Suprapubic skin (tissue), 4 donors: ENCODE data around the gene AGAP1.

Source experiments
- CTCF ChIP-seq, 2 donors: fragments of 200-600 bp in 1 of 2; fragments of 450-650 bp in 1 of 2; sonication (generic) in 1 of 2; IDR thresholded peaks; one replicate each; pipeline ENCODE4 v1.5.1; 2016 to 2019; ENCODE audit warnings: antibody characterized with exemption in 2 of 2, mild to moderate bottlenecking in 1 of 2, moderate library complexity in 1 of 2
- EP300 ChIP-seq: sonication (generic); formaldehyde crosslinking; IDR thresholded peaks from one replicate; pipeline ENCODE4 v1.6.1; 2017; ENCODE audit warnings: antibody characterized with exemption
- POLR2A ChIP-seq, 2 donors: fragments of 450-650 bp; IDR thresholded peaks; one replicate each; pipeline ENCODE4 v1.6.1; 2017; ENCODE audit warnings: antibody characterized with exemption in 2 of 2, mild to moderate bottlenecking in 2 of 2, moderate library complexity in 2 of 2
- POLR2AphosphoS5 ChIP-seq, 3 donors: sonication (generic); formaldehyde crosslinking; IDR thresholded peaks; one replicate each; pipeline ENCODE4 v1.6.1; 2017; ENCODE audit warnings: antibody characterized with exemption in 3 of 3

- no peak for TF ChIP-seq CTCF (IDR thresholded peaks at IDR 0.05)
- no peak for TF ChIP-seq POLR2A (IDR thresholded peaks at IDR 0.05)
- no peak for TF ChIP-seq POLR2AphosphoS5 (IDR thresholded peaks at IDR 0.05)
- no peak for TF ChIP-seq EP300
Measured at GRCh38 chr2:235949567-235950472, 456.0 kb downstream of the AGAP1 start.
